ENCODE measurements around the gene PTPN4. TPM values are rescaled to one million over a fixed set of nuclear protein-coding genes. Genes with fewer than 3 reads are reported as not detected.

Gene PTPN4
- total and polyA plus RNA-seq, 2 of the 13 experiments (the other 11 are each of a cell fraction or from before 2014, with no cell fraction given), result 20.3 to 34.6 TPM

DNA sequence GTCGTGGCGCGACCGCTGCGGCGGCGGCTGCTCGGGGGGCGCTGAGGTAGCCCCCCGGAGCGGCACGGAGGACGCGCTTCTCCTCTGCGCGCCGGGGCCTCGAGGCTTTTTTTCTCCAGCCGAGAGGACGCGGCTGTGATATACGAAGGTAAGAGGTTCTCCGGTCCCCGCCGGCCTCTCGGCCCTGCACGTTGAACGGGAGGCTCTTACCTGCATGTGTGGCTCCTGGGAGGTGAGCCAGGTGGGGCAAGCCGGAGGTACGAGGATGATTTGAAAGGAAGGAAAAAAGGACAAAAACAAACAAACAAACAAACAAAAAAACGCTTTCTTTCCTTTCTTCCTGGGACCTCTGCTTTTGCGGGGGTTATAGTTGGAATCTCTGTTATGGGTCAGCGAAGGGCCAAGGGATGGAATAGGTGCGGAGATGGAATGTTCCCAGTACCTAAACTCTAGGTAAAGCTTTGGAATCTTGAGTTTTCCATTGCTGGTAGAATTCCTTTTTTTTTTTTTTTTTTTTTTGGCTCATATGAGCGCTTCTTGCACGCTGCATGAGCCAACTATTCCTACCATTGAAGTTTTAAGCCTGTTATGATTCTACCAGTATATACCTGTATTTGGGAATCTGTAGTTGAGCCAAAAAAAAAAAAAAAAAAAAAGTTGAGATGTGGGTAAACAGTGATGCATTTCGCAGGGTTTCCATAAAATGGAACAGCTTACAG, 674 bp downstream of the PTPN4 start (continued):
- TF ChIP-seq PBX3 (CRISPR knock-in tag; IDR thresholded peaks at IDR 0.05; ENCODE audit: borderline replicate concordance), result no peak
- TF ChIP-seq PITX1 (CRISPR knock-in tag; IDR thresholded peaks at IDR 0.05), result no peak
- 0 out of 2 replicates have a peak, but pooled peaks have one; percentile 41 for TF ChIP-seq KMT2A (CRISPR knock-in tag; IDR thresholded peaks at IDR 0.05)
- no peak for TF ChIP-seq ZNF549 (CRISPR knock-in tag; IDR thresholded peaks at IDR 0.05)
- no peak for TF ChIP-seq ZNF780A (CRISPR knock-in tag; IDR thresholded peaks at IDR 0.05)
- no peak for TF ChIP-seq HNRNPLL (IDR thresholded peaks at IDR 0.05; ENCODE audit: low read depth, low read length, poor library complexity, severe bottlenecking)
- TF ChIP-seq ZNF468 (CRISPR knock-in tag; IDR thresholded peaks at IDR 0.05), result no peak
- TF ChIP-seq, protein P1, sequence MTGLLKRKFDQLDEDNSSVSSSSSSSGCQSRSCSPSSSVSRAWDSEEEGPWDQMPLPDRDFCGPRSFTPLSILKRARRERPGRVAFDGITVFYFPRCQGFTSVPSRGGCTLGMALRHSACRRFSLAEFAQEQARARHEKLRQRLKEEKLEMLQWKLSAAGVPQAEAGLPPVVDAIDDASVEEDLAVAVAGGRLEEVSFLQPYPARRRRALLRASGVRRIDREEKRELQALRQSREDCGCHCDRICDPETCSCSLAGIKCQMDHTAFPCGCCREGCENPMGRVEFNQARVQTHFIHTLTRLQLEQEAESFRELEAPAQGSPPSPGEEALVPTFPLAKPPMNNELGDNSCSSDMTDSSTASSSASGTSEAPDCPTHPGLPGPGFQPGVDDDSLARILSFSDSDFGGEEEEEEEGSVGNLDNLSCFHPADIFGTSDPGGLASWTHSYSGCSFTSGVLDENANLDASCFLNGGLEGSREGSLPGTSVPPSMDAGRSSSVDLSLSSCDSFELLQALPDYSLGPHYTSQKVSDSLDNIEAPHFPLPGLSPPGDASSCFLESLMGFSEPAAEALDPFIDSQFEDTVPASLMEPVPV (CRISPR knock-in tag; IDR thresholded peaks at IDR 0.05), result no peak
- no peak for TF ChIP-seq SMAD9 (CRISPR knock-in tag; IDR thresholded peaks at IDR 0.05)
- no peak for TF ChIP-seq KDM1A (CRISPR knock-in tag; IDR thresholded peaks at IDR 0.05)
- no peak for TF ChIP-seq ZSCAN22 (CRISPR knock-in tag; IDR thresholded peaks at IDR 0.05)
- peak; percentile 20; the same call in 1 of the 2 replicates for TF ChIP-seq ZNF629 (CRISPR knock-in tag; conservative IDR thresholded peaks at IDR 0.05)
- TF ChIP-seq TEF (CRISPR knock-in tag; IDR thresholded peaks at IDR 0.05), result no peak
- no peak for TF ChIP-seq LCORL (IDR thresholded peaks at IDR 0.05)
- TF ChIP-seq LCORL (CRISPR knock-in tag; IDR thresholded peaks at IDR 0.05), result 0 out of 2 replicates have a peak, but pooled peaks have one; percentile 35
- TF ChIP-seq ZNF350 (CRISPR knock-in tag; IDR thresholded peaks at IDR 0.05; ENCODE audit: borderline replicate concordance, low read depth), result no peak
- TF ChIP-seq ARNT2 (CRISPR knock-in tag; IDR thresholded peaks at IDR 0.05; ENCODE audit: low read depth), result no peak
- peak; percentile 39; the same call in 1 of the 2 replicates for TF ChIP-seq KDM5A (IDR thresholded peaks at IDR 0.05; ENCODE audit: borderline replicate concordance, low read length)
- TF ChIP-seq, protein P2, sequence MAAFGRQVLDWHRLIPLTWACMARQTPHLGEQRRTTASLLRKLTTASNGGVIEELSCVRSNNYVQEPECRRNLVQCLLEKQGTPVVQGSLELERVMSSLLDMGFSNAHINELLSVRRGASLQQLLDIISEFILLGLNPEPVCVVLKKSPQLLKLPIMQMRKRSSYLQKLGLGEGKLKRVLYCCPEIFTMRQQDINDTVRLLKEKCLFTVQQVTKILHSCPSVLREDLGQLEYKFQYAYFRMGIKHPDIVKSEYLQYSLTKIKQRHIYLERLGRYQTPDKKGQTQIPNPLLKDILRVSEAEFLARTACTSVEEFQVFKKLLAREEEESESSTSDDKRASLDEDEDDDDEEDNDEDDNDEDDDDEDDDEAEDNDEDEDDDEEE (CRISPR knock-in tag; IDR thresholded peaks at IDR 0.05), result no peak
- TF ChIP-seq ZNF737 (CRISPR knock-in tag; IDR thresholded peaks at IDR 0.05; ENCODE audit: borderline replicate concordance), result no peak
- TF ChIP-seq ZBTB43 (CRISPR knock-in tag; conservative IDR thresholded peaks at IDR 0.05), result no peak
- no peak for TF ChIP-seq KAT2B (IDR thresholded peaks at IDR 0.05; ENCODE audit: borderline replicate concordance, low read depth, low read length)
- no peak for TF ChIP-seq POLR2G (IDR thresholded peaks at IDR 0.05; ENCODE audit: low read depth, low read length)
- peak; percentile 36; the same call in 1 of the 2 replicates for TF ChIP-seq ZNF101 (CRISPR knock-in tag; IDR thresholded peaks at IDR 0.05; ENCODE audit: borderline replicate concordance, low read depth)
- TF ChIP-seq ZNF501 (CRISPR knock-in tag; IDR thresholded peaks at IDR 0.05), result no peak

Data from HepG2 (cell line).